Uterus (tissue), 4 donors: Measurements from ENCODE around the gene RABEP2. TPM values are rescaled to one million over a fixed set of nuclear protein-coding genes. Genes with fewer than 3 reads are reported as not detected.
"Not testable (repeated sequence)": the region's sequence is repeated elsewhere in the genome, so short reads cannot be mapped to it uniquely, and the experiment has no call there.

Experiments
- DNase-seq, 2 donors: peaks; one replicate each; pipeline ENCODE4 v3.0.0-alpha.2; 2019 to 2020
- H3K27ac ChIP-seq, 2 donors: fragments of 200-600 bp; sonication (generic); 1 replicate in 1 of 2; 2 replicates in 1 of 2; pipeline ENCODE4 v1.5.1; 2016 to 2018
- H3K27me3 ChIP-seq, 2 donors: fragments of 200-600 bp; sonication (generic); one replicate each; pipeline ENCODE4 v1.5.1; 2018 to 2019; ENCODE audit warnings: control low read depth in 1 of 2
- H3K36me3 ChIP-seq, 2 donors: fragments of 200-600 bp; sonication (generic); one replicate each; pipeline ENCODE4 v1.5.1; 2019; ENCODE audit warnings: control low read depth in 1 of 2
- H3K4me1 ChIP-seq, 2 donors: fragments of 200-600 bp; sonication (generic); one replicate each; pipeline ENCODE4 v1.5.1; 2018 to 2019; ENCODE audit warnings: control low read depth in 1 of 2
- H3K4me3 ChIP-seq, 2 donors: fragments of 200-600 bp; sonication (generic); 1 replicate in 1 of 2; 2 replicates in 1 of 2; pipeline ENCODE4 v1.5.1; 2018 to 2019; ENCODE audit warnings: mild to moderate bottlenecking in 1 of 2
- H3K9me3 ChIP-seq, 2 donors: fragments of 200-600 bp; sonication (generic); one replicate each; pipeline ENCODE4 v1.5.1; 2019; ENCODE audit warnings: control low read depth in 1 of 2
- CTCF ChIP-seq, 4 experiments: fragments of 200-600 bp in 2 of 4; fragments of 450-650 bp in 2 of 4; sonication (generic) in 2 of 4; IDR thresholded peaks; one replicate each; pipeline ENCODE4 v1.5.1; 2016 to 2019; ENCODE audit warnings: antibody characterized with exemption in 4 of 4, mild to moderate bottlenecking in 2 of 4, moderate library complexity in 1 of 4
- POLR2A ChIP-seq, 2 donors: fragments of 450-650 bp; IDR thresholded peaks; one replicate each; pipeline ENCODE4 v1.6.1; 2016; ENCODE audit warnings: antibody characterized with exemption in 2 of 2, mild to moderate bottlenecking in 1 of 2, moderate library complexity in 1 of 2
- intact Hi-C: fragments of 100-400 bp; cut with DNase I; formaldehyde crosslinking; loops from one replicate; pipeline ENCODE4 v1.15.1; 2023; ENCODE audit warnings: low total_unique reads
- total RNA-seq, 4 donors: library from RNA; depleted of rRNA in 3 of 4; stranded (reverse); fragments of >200 nt in 3 of 4; gene quantifications; one replicate each; pipeline versions ENCODE4 v1.1.0 to v1.2.4, GENCODE V29; 2014 to 2023
- donor health status: DM: yes; HTN: yes; CAD: no.

Gene RABEP2
- 10 to 100 TPM in 2 of 4 donors, 1 to 10 TPM in 2; 4.9 to 41.1 (median 9.3) TPM for total RNA-seq

- Histone ChIP-seq H3K36me3 (no peaks in the 10 kb centered on the region), H3K27ac (peak within 1 kb of the TSS; percentile 89 to 91), H3K27me3 (no peaks in the 10 kb centered on the region), H3K4me1 (peaks cover 0 to 7% of the 10 kb centered on the region in 2 donors), H3K9me3 (no peaks in the 10 kb centered on the region), H3K4me3 (peak within 1 kb of the TSS; percentile 83 to 92)
- intact Hi-C loops, result loop anchor here (10.0 kb wide), 1 partner anchor 50 kb away; the partner anchor contains the start of gene ATP2A1
- peak; percentile 90 to 96 for DNase-seq
- TF ChIP-seq POLR2A (IDR thresholded peaks at IDR 0.05) (peak; percentile 42 to 44), CTCF (IDR thresholded peaks at IDR 0.05) (no peak)
Measured at GRCh38 chr16:28924762-28925385, at the start of gene RABEP2. Gene RABEP2, minus strand, starts transcription at chr16:28925238. Its CDS starts 75 bp downstream, at chr16:28925163.

- H3K27me3 ChIP-seq, result no peaks in the 10 kb centered on the region
- peaks cover 5 to 12% of the 10 kb centered on the region in 2 donors for H3K4me1 ChIP-seq
- H3K36me3 ChIP-seq, result no peaks in the 10 kb centered on the region
- intact Hi-C loops, result no loop called here
- peak; percentile 97 for DNase-seq
- H3K27ac ChIP-seq, result peak within 1 kb of the TSS; percentile 86 to 89
- peak within 1 kb of the TSS; percentile 83 to 96 for H3K4me3 ChIP-seq
- H3K9me3 ChIP-seq, result no peaks in the 10 kb centered on the region
- TF ChIP-seq CTCF (IDR thresholded peaks at IDR 0.05) (peak in 1 of 4 experiments; percentile 49), POLR2A (IDR thresholded peaks at IDR 0.05) (peak; percentile 48 to 69)
Measured at GRCh38 chr16:28974437-28975157, 49.6 kb upstream of the RABEP2 start, which contains the start of gene SPNS1. Gene SPNS1, plus strand, starts transcription at chr16:28974778. Its CDS starts 374 bp downstream, at chr16:28975152.

GRCh38 chr16:28974007-28974436 is 49.0 kb upstream of the RABEP2 start:
- DNase-seq, result peak; percentile 53 to 64
- Histone ChIP-seq H3K36me3 (no peaks in the 10 kb centered on the region), H3K4me3 (peak overlapping the region; percentile 83 to 96), H3K4me1 (peaks cover 5 to 12% of the 10 kb centered on the region in 2 donors), H3K27ac (peak overlapping the region; percentile 86 to 89), H3K27me3 (no peaks in the 10 kb centered on the region), H3K9me3 (no peaks in the 10 kb centered on the region)
- intact Hi-C loops, result no loop called here
- TF ChIP-seq CTCF (IDR thresholded peaks at IDR 0.05) (peak; percentile 36 to 50 (median 38)), POLR2A (IDR thresholded peaks at IDR 0.05) (no peak)

- H3K27me3 ChIP-seq, DNase-seq, H3K9me3 ChIP-seq, intact Hi-C loops, H3K4me3 ChIP-seq, H3K36me3 ChIP-seq, H3K4me1 ChIP-seq, H3K27ac ChIP-seq: not testable (repeated sequence)
Measured at GRCh38 chr16:28969696-28970095, 44.7 kb upstream of the RABEP2 start.

GRCh38 chr16:28967156-28967555 is 42.1 kb upstream of the RABEP2 start:
- Histone ChIP-seq H3K36me3 (no peaks in the 10 kb centered on the region), H3K4me1 (no peaks in the 10 kb centered on the region), H3K9me3 (no peaks in the 10 kb centered on the region), H3K27me3 (no peaks in the 10 kb centered on the region), H3K4me3 (no peak overlapping the region), H3K27ac (no peak overlapping the region)
- TF ChIP-seq CTCF (IDR thresholded peaks at IDR 0.05) (no peak), POLR2A (IDR thresholded peaks at IDR 0.05) (no peak)
- intact Hi-C loops, result no loop called here
- no peak for DNase-seq
